Lower leg skin (tissue), 4 donors: ENCODE measurements around the gene DOCK9. TPM values are rescaled to one million over a fixed set of nuclear protein-coding genes. Genes with fewer than 3 reads are reported as not detected.
"Not testable (repeated sequence)": the region's sequence is repeated elsewhere in the genome, so short reads cannot be mapped to it uniquely, and the experiment has no call there.

Source experiments
- DNase-seq, 2 donors: peaks; one replicate each; pipeline ENCODE4 v3.0.0-alpha.2; 2019; ENCODE audit warnings: low spot score in 2 of 2
- H3K4me3 ChIP-seq: fragments of 200-600 bp; sonication (generic); 2 replicates; pipeline ENCODE4 v1.5.1; 2017; ENCODE audit warnings: mild to moderate bottlenecking, low read depth; ENCODE audit not compliant: poor library complexity, severe bottlenecking
- POLR2A ChIP-seq, 2 donors: fragments of 450-650 bp; IDR thresholded peaks; one replicate each; pipeline ENCODE4 v1.6.1; 2016 to 2017; ENCODE audit warnings: antibody characterized with exemption in 2 of 2, mild to moderate bottlenecking in 1 of 2, moderate library complexity in 1 of 2
- WGBS, 2 donors: methylation state at CpG; one replicate each; pipeline ENCODE4 v1.1.5; 2018; 5-methylcytosine and 5-hydroxymethylcytosine counted together
- intact Hi-C: fragments of 100-400 bp; cut with DNase I; formaldehyde crosslinking; loops from one replicate; pipeline ENCODE4 v1.15.0; 2023; ENCODE audit warnings: low total_unique reads
- total RNA-seq, 4 donors: library from RNA; depleted of rRNA; stranded (reverse); fragments of >200 nt; gene quantifications; one replicate each; pipeline ENCODE4 v1.1.0, GENCODE V29; 2016
- TF ChIP-seq, protein P1 (sequence below), 3 donors: fragments of 450-650 bp; IDR thresholded peaks; one replicate each; pipeline ENCODE4 v1.5.1; 2016; ENCODE audit warnings: antibody characterized with exemption in 3 of 3, mild to moderate bottlenecking in 3 of 3, moderate library complexity in 2 of 3

DOCK9 gene
- total RNA-seq, 4 donors from 2014 or later: 189 to 292 (median 271) TPM

DNA sequence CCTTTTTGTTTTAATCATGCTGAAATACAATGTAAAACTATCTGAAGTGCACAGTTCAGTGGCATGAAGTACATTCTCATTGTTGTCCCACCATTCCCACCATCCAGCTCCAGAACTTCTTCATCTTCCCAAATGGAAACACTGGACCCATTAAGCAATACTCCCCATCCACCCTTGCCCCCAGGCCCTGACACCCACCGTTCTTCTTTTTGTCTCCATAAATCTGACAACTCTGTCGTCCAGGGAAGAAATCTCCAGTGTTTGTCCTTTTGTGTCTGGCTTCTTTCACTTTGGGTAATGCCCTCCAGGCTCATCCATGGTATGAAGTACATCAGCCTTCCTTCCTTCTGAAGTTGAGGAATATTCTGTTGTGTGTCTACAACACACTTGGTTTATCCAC lies 222.7 kb downstream of the DOCK9 start:
- no peak overlapping the region for H3K4me3 ChIP-seq
- peak in 1 of 2 donors; percentile 75 for DNase-seq
- TF ChIP-seq, protein P1, sequence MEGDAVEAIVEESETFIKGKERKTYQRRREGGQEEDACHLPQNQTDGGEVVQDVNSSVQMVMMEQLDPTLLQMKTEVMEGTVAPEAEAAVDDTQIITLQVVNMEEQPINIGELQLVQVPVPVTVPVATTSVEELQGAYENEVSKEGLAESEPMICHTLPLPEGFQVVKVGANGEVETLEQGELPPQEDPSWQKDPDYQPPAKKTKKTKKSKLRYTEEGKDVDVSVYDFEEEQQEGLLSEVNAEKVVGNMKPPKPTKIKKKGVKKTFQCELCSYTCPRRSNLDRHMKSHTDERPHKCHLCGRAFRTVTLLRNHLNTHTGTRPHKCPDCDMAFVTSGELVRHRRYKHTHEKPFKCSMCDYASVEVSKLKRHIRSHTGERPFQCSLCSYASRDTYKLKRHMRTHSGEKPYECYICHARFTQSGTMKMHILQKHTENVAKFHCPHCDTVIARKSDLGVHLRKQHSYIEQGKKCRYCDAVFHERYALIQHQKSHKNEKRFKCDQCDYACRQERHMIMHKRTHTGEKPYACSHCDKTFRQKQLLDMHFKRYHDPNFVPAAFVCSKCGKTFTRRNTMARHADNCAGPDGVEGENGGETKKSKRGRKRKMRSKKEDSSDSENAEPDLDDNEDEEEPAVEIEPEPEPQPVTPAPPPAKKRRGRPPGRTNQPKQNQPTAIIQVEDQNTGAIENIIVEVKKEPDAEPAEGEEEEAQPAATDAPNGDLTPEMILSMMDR (IDR thresholded peaks at IDR 0.05): no peak
- no peak for TF ChIP-seq POLR2A (IDR thresholded peaks at IDR 0.05)
- intact Hi-C loops: no loop called here
- WGBS, 2 donors: 52 to 68% methylated on average over 2 of the region's 2 CpGs

GRCh38 chr13:98754468-98754867 lies 223.4 kb downstream of the DOCK9 start:
- intact Hi-C loops, DNase-seq, H3K4me3 ChIP-seq: not testable (repeated sequence)
- 91 to 95% methylated on average over 4 of the region's 4 CpGs for WGBS, 2 donors

DNA sequence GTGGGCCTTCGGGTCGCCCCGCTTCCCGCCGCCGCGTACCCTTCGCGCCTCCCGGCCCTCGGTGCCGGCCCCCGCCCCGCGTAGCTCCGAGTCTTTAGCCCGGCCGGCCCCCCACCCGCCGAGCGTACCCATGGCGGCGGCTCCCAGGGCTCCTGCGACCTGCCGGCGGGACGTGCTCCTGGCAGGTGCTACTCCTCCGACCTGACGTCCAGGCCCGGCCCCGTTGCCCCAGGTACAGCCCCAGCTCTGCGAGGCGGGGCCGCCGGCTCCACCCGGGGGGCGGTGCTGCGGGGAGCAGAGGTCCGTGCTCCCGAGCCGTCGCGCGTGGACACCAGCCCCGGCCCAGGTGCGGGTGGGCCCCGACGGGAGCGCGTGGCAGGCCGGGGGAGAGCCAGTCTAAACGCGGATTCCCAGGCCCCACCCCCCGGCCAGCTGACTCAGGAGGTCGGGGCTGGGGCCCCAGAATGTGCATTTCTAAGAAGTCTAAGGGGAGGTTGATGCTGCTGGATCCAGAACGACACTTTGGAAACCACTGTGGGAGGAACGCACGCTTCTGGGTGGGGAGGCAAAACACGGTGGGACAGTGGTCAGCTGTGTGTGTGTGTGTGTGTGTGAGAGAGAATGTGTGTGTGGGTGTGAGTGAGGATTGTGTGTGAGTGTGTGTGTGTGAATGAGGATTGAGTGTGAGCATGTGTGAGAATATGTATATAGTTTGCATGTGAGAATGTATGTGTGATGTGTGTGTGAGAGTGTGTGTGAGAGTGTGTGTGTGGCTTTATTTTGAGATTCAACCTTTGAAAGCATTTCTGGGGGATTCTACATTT lies 225.2 kb downstream of the DOCK9 start, which contains the start of gene SLC15A1:
TSS of gene SLC15A1 (minus strand) at position 206 of the 824 bp plus-strand sequence. CDS start at position 132, 74 bp downstream.
- DNase-seq: peak in 1 of 2 donors; percentile 82
- H3K4me3 ChIP-seq: peak within 1 kb of the TSS; percentile 7
- intact Hi-C loops: no loop called here
- no peak for TF ChIP-seq POLR2A (IDR thresholded peaks at IDR 0.05)
- TF ChIP-seq, protein P1 (IDR thresholded peaks at IDR 0.05): no peak
- 16 to 33% methylated on average over 10 to 32 of the region's 59 CpGs for WGBS, 2 donors

GRCh38 chr13:98751861-98752466 lies 225.9 kb downstream of the DOCK9 start:
- 2 to 8% methylated on average over 7 to 21 of the region's 36 CpGs for WGBS, 2 donors
- peak in 1 of 2 donors; percentile 84 for DNase-seq
- intact Hi-C loops: no loop called here
- H3K4me3 ChIP-seq: peak overlapping the region; percentile 7
- TF ChIP-seq, protein P1 (IDR thresholded peaks at IDR 0.05): no peak
- TF ChIP-seq POLR2A (IDR thresholded peaks at IDR 0.05): no peak

DNA sequence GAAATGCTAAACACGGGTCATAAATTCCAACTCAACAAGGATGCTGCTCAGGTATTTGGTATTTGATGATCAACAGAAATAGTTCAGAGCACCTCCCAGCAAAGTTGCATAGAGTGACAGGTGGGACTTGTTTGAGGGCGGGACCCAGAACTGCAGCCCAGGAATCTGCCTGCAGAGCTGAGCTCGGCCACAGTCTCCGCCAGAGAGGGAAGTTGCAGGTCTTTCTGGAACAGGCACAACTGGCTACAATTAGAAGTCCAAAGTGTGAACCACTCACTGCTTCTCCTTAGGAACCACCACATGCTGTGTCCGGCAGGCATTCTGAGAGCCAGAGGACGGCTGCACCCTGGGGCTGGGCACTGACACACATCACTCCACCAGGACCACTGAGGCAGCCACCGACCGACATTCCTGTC lies 226.5 kb downstream of the DOCK9 start:
- no peak overlapping the region for H3K4me3 ChIP-seq
- 30 to 39% methylated on average over 7 to 8 of the region's 8 CpGs for WGBS, 2 donors
- intact Hi-C loops: no loop called here

GRCh38 chr13:98749501-98749900 lies 228.4 kb downstream of the DOCK9 start:
- intact Hi-C loops: no loop called here
- WGBS, 2 donors: 64 to 75% methylated on average over 3 of the region's 3 CpGs

More for the DNA sequence above, 226.5 kb downstream of the DOCK9 start:
- no peak for DNase-seq
- TF ChIP-seq, protein P1 (IDR thresholded peaks at IDR 0.05): no peak
- TF ChIP-seq POLR2A (IDR thresholded peaks at IDR 0.05): no peak

More at GRCh38 chr13:98749501-98749900, 228.4 kb downstream of the DOCK9 start:
- DNase-seq: no peak
- H3K4me3 ChIP-seq: no peak overlapping the region
- TF ChIP-seq, protein P1 (IDR thresholded peaks at IDR 0.05): no peak
- TF ChIP-seq POLR2A (IDR thresholded peaks at IDR 0.05): no peak
